ENCODE measurements around the gene COL4A2.

The COL4A2 gene

GRCh38 chr13:110281736-110282135 is 25.3 kb upstream of the COL4A2 start:
- Histone ChIP-seq H3K79me2 (ENCODE audit: insufficient read depth, low read length) (no peaks in the 10 kb centered on the region), H3K36me3 (ENCODE audit: insufficient read depth, low read length) (no peaks in the 10 kb centered on the region), H3K4me3 (ENCODE audit: low read length, poor library complexity, severe bottlenecking) (no peak overlapping the region), H3K4me2 (ENCODE audit: low read depth, low read length, poor library complexity, severe bottlenecking) (no peak overlapping the region), H3K9me3 (ENCODE audit: insufficient read depth, low read depth, low read length) (no peaks in the 10 kb centered on the region), H3K9me2 (replicated peaks; ENCODE audit: low read depth, low read length) (no peaks in the 10 kb centered on the region), H3K9ac (ENCODE audit: low read depth, low read length, poor library complexity, severe bottlenecking) (no peak overlapping the region), H4K20me1 (ENCODE audit: insufficient read depth, low read length, poor library complexity, severe bottlenecking) (no peaks in the 10 kb centered on the region), H3K4me1 (ENCODE audit: insufficient read depth, low read length, poor library complexity, severe bottlenecking) (no peaks in the 10 kb centered on the region), H2AFZ (ENCODE audit: low read length) (no peak overlapping the region), H3F3A (ENCODE audit: low read depth) (no peaks in the 10 kb centered on the region), H3K27me3 (ENCODE audit: insufficient read depth, low read length, poor library complexity, severe bottlenecking) (no peaks in the 10 kb centered on the region)
- TF ChIP-seq EZH2phosphoT487 (IDR thresholded peaks at IDR 0.05; ENCODE audit: borderline replicate concordance) (no peak), CTCF (conservative IDR thresholded peaks at IDR 0.05; ENCODE audit: low read length) (no peak)

GRCh38 chr13:110282316-110282841 is 24.7 kb upstream of the COL4A2 start:
- H3K9me2 ChIP-seq (replicated peaks; ENCODE audit: low read depth, low read length): no peaks in the 10 kb centered on the region
- no peaks in the 10 kb centered on the region for H4K20me1 ChIP-seq (ENCODE audit: insufficient read depth, low read length, poor library complexity, severe bottlenecking)
- H2AFZ ChIP-seq (ENCODE audit: low read length): no peak overlapping the region
- TF ChIP-seq EZH2phosphoT487 (IDR thresholded peaks at IDR 0.05; ENCODE audit: borderline replicate concordance): no peak
- no peak for TF ChIP-seq CTCF (conservative IDR thresholded peaks at IDR 0.05; ENCODE audit: low read length)
- no peak overlapping the region for H3K4me2 ChIP-seq (ENCODE audit: low read depth, low read length, poor library complexity, severe bottlenecking)
- H3K9ac ChIP-seq (ENCODE audit: low read depth, low read length, poor library complexity, severe bottlenecking): no peak overlapping the region
- H3F3A ChIP-seq (ENCODE audit: low read depth): no peaks in the 10 kb centered on the region
- H3K36me3 ChIP-seq (ENCODE audit: insufficient read depth, low read length): no peaks in the 10 kb centered on the region
- H3K4me3 ChIP-seq (ENCODE audit: low read length, poor library complexity, severe bottlenecking): no peak overlapping the region
- H3K9me3 ChIP-seq (ENCODE audit: insufficient read depth, low read depth, low read length): no peaks in the 10 kb centered on the region
- no peaks in the 10 kb centered on the region for H3K27me3 ChIP-seq (ENCODE audit: insufficient read depth, low read length, poor library complexity, severe bottlenecking)
- no peaks in the 10 kb centered on the region for H3K4me1 ChIP-seq (ENCODE audit: insufficient read depth, low read length, poor library complexity, severe bottlenecking)
- no peaks in the 10 kb centered on the region for H3K79me2 ChIP-seq (ENCODE audit: insufficient read depth, low read length)

- Histone ChIP-seq H3K4me2 (ENCODE audit: low read depth, low read length, poor library complexity, severe bottlenecking) (no peak overlapping the region), H3K9me3 (ENCODE audit: insufficient read depth, low read depth, low read length) (no peaks in the 10 kb centered on the region), H3K9ac (ENCODE audit: low read depth, low read length, poor library complexity, severe bottlenecking) (no peak overlapping the region), H3K4me3 (ENCODE audit: low read length, poor library complexity, severe bottlenecking) (no peak overlapping the region), H4K20me1 (ENCODE audit: insufficient read depth, low read length, poor library complexity, severe bottlenecking) (no peaks in the 10 kb centered on the region), H3K4me1 (ENCODE audit: insufficient read depth, low read length, poor library complexity, severe bottlenecking) (no peaks in the 10 kb centered on the region), H3K27me3 (ENCODE audit: insufficient read depth, low read length, poor library complexity, severe bottlenecking) (no peaks in the 10 kb centered on the region), H3K36me3 (ENCODE audit: insufficient read depth, low read length) (no peaks in the 10 kb centered on the region), H3K9me2 (replicated peaks; ENCODE audit: low read depth, low read length) (no peaks in the 10 kb centered on the region), H2AFZ (ENCODE audit: low read length) (no peak overlapping the region), H3K79me2 (ENCODE audit: insufficient read depth, low read length) (no peaks in the 10 kb centered on the region), H3F3A (ENCODE audit: low read depth) (no peaks in the 10 kb centered on the region)
- TF ChIP-seq CTCF (conservative IDR thresholded peaks at IDR 0.05; ENCODE audit: low read length) (no peak), EZH2phosphoT487 (IDR thresholded peaks at IDR 0.05; ENCODE audit: borderline replicate concordance) (no peak)
Measured at GRCh38 chr13:110283736-110284517, 23.2 kb upstream of the COL4A2 start.
